HG03521 (cell line): Measurements from ENCODE around the gene AQP5.

Experiments
- ATAC-seq: cut with Tn5 transposase; IDR thresholded peaks from one replicate; pipeline ENCODE4 v1.9.1; 2021; ENCODE audit warnings: mild to moderate bottlenecking, moderate library complexity; ENCODE audit not compliant: unreplicated experiment

Gene AQP5

GRCh38 chr12:49949866-49950265 lies 11.8 kb upstream of the AQP5 start:
- ATAC-seq: no peak

GRCh38 chr12:49950273-49951251 lies 11.1 kb upstream of the AQP5 start, which contains the start of gene AQP2:
TSS of gene AQP2 (plus strand) at chr12:49950737. CDS start at chr12:49950831, 94 bp downstream.
- ATAC-seq: no peak

GRCh38 chr12:49951411-49952240 lies 10.0 kb upstream of the AQP5 start:
- ATAC-seq: no peak

- ATAC-seq: no peak
Observed at GRCh38 chr12:49952391-49953055, 9.1 kb upstream of the AQP5 start.

- no peak for ATAC-seq
Observed at GRCh38 chr12:49953151-49953550, 8.5 kb upstream of the AQP5 start.

- no peak for ATAC-seq
Observed at GRCh38 chr12:49953961-49954846, 7.5 kb upstream of the AQP5 start.

GRCh38 chr12:49954863-49955830 lies 6.5 kb upstream of the AQP5 start:
- ATAC-seq: no peak

GRCh38 chr12:49955899-49956662 lies 5.6 kb upstream of the AQP5 start:
- no peak for ATAC-seq

- no peak for ATAC-seq
Observed at GRCh38 chr12:49956663-49957569, 4.8 kb upstream of the AQP5 start.

- no peak for ATAC-seq
Observed at GRCh38 chr12:49957570-49957967, 4.1 kb upstream of the AQP5 start.

GRCh38 chr12:49959685-49960473 lies 1.8 kb upstream of the AQP5 start:
- ATAC-seq: no peak

GRCh38 chr12:49960474-49961110 lies 1.1 kb upstream of the AQP5 start:
- ATAC-seq: no peak

- ATAC-seq: no peak
Observed at GRCh38 chr12:49961993-49962764, 507 bp downstream of the AQP5 start.

- ATAC-seq: no peak
Observed at GRCh38 chr12:49962861-49963765, 1.4 kb downstream of the AQP5 start.
